ENCODE data around the gene PRPF4.

DNA sequence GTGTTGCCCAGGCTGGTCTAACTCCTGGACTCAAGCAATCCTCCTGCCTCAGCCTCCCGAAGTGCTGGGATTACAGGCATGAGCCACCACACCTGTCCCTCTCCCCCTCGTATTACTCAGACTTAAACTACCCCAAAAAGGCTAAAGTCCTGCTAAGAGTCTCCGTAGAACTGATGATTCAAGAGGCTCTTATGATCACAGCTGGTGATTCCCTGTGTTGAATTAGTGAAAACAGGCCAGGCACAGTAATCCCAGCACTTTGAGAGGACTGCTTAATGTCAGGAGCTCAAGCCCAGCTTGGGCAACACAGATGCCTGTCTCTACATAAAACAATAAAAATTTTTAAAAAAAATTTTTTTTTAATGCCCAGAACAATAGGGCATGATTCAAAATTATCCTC, 9.3 kb upstream of the PRPF4 start:
- TF ChIP-seq CTCF (IDR thresholded peaks at IDR 0.05) (no peak), POLR2AphosphoS5 (IDR thresholded peaks at IDR 0.05; ENCODE audit: insufficient read depth in 1 of 2, low read depth in 1 of 2) (no peak), POLR2A (IDR thresholded peaks at IDR 0.05) (no peak)

Measured in vagina (tissue), 2 donors.